Measurements from ENCODE around the gene WDR62.

The WDR62 gene

DNA sequence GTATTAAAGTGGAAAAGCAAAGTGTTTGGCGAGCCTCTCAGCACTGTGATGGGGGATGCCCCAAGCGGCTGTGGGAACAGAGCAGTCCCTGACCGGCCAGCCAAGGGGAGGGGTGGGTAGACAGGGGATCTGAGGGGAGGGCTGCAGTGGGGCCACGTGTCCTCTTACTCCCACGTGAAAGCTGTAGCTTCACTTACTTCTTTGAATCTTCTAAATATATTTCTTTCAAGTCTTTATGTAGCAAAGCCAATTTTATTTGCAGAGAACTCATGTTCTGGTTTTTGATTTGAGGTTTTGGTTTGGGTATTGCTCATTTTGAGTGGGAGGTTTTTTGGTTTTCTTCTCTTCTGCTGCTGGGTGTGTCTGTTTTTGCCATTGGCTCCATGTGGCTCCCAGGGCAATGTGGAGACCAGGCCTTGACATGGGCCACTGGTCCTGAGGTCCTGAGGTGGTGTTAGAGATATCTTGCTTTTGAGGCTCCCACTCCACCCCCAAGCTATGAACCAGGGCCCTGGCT lies 38.5 kb downstream of the WDR62 start:
- TF ChIP-seq, protein P1, sequence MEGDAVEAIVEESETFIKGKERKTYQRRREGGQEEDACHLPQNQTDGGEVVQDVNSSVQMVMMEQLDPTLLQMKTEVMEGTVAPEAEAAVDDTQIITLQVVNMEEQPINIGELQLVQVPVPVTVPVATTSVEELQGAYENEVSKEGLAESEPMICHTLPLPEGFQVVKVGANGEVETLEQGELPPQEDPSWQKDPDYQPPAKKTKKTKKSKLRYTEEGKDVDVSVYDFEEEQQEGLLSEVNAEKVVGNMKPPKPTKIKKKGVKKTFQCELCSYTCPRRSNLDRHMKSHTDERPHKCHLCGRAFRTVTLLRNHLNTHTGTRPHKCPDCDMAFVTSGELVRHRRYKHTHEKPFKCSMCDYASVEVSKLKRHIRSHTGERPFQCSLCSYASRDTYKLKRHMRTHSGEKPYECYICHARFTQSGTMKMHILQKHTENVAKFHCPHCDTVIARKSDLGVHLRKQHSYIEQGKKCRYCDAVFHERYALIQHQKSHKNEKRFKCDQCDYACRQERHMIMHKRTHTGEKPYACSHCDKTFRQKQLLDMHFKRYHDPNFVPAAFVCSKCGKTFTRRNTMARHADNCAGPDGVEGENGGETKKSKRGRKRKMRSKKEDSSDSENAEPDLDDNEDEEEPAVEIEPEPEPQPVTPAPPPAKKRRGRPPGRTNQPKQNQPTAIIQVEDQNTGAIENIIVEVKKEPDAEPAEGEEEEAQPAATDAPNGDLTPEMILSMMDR (conservative IDR thresholded peaks at IDR 0.05; ENCODE audit: low read depth, low read length): no peak
- H3K4me3 ChIP-seq (ENCODE audit: low read depth, low read length): no peak overlapping the region
- DNase-seq (ENCODE audit: low read depth): no peak

DNA sequence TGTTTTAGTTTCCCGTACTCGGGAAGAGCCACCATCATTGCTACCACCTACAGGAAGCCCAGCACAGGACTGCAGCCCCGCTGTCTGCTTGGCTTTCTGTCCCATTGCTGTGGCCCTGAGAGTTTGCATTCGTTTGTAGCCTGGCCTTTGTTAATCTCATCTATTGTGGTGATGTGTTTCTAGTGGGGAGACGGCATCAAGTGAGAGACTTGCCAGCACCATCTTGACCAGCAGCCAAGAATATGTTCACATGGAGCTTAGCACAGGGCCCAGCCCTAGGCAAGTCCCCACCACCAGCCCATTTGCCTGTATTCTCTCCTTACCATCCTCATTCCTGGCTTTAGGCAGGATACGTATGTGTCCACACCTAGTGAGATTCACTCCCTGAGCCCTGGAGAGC lies 39.0 kb downstream of the WDR62 start:
- H3K4me3 ChIP-seq (ENCODE audit: low read depth, low read length): no peak overlapping the region
- DNase-seq (ENCODE audit: low read depth): no peak
- TF ChIP-seq, protein P1 (conservative IDR thresholded peaks at IDR 0.05; ENCODE audit: low read depth, low read length): no peak

DNA sequence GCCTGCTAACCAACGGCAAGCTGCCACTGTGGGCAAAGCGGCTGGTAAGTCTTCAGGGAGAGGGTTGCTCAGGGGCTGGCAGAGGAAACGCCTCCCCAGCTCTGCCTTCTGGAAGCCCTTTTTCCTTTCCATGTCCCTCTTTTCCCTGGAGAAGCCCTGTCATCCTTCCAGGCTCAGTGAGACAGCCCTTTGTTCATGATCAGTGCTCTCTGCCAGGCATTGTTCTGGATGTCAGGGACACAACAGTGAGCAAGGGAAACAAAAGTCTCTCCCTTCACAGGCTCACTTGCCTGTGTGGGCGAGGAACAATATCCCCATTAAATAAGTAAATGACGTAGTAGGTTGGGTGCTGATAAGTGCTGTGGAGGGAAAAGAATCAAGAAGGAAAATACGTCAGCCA lies 42.3 kb downstream of the WDR62 start:
- DNase-seq (ENCODE audit: low read depth): no peak
- TF ChIP-seq, protein P1 (conservative IDR thresholded peaks at IDR 0.05; ENCODE audit: low read depth, low read length): no peak
- H3K4me3 ChIP-seq (ENCODE audit: low read depth, low read length): no peak overlapping the region

DNA sequence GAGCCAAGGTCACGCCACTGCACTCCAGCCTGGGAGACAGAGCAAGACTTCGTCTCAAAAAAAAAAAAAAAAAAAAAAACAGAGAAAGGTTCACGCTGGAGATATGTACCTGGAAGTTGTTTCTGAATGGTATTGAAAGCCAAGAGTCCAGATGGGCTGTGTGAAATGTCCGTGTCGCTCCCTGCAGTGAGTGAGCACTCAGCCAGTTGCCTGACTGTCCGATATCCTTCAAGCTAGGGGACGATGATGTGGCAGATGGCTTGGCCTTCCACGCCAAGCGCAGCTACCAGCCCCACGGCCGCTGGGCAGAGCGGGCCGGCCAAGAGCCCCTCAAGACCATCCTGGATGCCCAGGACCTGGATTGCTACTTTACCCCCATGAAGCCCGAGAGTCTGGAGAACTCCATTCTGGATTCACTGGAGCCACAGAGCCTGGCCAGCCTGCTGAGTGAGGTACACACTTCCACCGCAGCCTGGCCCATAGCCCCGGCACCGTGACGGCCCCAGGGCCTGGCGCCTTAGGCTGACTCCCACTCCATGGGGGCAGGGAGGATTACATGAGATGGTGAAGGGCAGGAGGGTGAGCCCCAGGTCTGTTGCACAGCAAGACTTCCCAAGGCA lies 44.6 kb downstream of the WDR62 start:
- TF ChIP-seq, protein P1 (conservative IDR thresholded peaks at IDR 0.05; ENCODE audit: low read depth, low read length): no peak
- no peak overlapping the region for H3K4me3 ChIP-seq (ENCODE audit: low read depth, low read length)
- no peak for DNase-seq (ENCODE audit: low read depth)

DNA sequence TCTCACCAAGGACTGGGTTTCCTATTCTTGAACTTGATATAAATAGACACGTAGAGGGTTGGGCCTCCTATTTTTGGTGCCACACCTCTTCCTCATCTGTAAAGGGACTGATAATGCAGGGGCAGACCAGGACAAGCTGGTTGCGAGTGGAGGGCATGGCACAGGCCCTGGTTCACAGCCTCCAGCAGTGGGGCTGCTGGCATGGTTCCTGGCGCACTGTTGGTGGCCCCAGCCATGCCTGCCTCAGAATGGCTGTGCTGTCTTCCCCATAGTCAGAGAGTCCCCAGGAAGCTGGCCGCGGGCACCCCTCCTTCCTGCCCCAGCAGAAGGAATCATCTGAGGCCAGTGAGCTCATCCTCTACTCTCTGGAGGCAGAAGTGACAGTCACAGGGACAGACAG lies 45.8 kb downstream of the WDR62 start:
- TF ChIP-seq, protein P1 (conservative IDR thresholded peaks at IDR 0.05; ENCODE audit: low read depth, low read length): no peak
- H3K4me3 ChIP-seq (ENCODE audit: low read depth, low read length): no peak overlapping the region
- DNase-seq (ENCODE audit: low read depth): no peak

DNA sequence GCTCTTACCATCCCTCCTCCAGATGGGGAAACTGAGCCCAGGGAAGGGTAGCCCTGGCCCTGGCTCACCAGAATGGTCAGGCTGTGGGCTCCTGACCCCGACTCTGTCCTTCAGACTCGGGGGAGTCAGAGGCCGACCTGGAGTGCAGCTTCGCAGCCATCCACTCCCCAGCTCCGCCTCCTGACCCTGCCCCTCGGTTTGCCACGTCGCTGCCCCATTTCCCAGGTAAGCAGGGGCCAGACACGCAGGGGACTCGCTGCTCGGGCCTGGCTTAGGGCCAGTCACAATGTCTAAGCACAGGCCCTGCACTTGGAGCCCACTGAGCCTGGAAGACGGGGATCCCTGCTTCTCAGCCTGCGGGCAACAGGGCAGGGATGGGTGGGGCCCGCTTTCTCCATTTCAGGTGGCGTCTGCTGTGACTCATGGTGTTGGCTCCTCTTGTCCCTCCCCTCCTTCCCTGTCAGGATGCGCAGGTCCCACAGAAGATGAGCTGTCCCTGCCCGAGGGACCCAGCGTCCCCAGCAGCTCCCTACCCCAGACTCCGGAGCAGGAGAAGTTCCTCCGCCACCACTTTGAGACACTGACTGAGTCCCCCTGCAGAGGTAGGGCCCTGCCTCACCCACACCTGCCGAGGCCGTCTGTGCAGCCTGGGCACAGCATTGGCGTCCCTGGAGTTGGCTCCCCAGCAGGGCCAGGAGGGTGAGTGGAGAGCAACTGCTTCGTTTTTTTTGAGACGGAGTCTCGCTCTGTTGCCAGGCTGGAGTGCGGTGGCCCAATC lies 47.0 kb downstream of the WDR62 start:
- no peak for DNase-seq (ENCODE audit: low read depth)
- TF ChIP-seq, protein P1 (conservative IDR thresholded peaks at IDR 0.05; ENCODE audit: low read depth, low read length): no peak
- H3K4me3 ChIP-seq (ENCODE audit: low read depth, low read length): no peak overlapping the region
